GM21717 (cell line): ENCODE data around the gene FAM9A.
"Not testable (repeated sequence)": the region's sequence is repeated elsewhere in the genome, so short reads cannot be mapped to it uniquely, and the experiment has no call there.

Source experiments
- ATAC-seq: cut with Tn5 transposase; IDR thresholded peaks from one replicate; pipeline ENCODE4 v1.9.1; 2021; ENCODE audit warnings: mild to moderate bottlenecking, moderate library complexity; ENCODE audit not compliant: unreplicated experiment

Gene FAM9A

DNA sequence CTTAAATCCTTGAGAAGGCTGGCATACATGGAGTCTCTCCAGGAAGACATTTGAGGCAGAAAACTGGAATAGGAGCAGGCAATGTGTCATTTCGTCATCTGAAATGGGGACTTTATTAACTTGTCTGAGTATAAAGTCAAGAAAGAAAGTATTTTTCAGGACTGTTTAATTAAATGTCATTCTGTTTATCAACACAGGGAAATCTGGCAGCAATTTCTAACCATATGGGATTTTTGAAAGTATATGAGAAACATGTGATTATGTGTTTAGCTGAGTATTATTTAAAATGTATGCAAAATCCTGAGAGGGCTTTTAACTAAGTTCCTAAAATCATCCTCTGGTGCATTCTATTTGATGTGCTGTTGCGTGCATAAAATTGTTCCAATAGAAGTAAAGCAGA lies 3.9 kb upstream of the FAM9A start:
- no peak for ATAC-seq

DNA sequence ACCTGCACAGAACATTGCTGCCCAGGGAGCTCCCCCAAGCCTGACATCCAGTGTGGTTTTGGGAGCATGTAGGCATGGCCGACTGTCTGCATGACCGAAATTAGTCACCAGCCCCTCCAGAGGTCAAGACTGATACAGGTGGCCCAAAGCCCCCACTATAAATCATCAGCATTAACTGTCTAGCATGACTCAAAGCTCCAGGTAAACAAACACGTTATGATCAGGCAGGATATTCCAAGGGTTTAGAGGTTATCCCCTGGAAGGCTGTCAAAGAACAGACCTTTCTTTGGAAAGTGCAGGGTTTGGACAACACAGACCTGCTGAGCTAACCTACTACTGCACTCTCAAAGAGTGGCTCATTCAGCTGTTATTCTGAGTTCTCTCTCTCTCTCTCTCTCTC lies 2.1 kb upstream of the FAM9A start:
- no peak for ATAC-seq

DNA sequence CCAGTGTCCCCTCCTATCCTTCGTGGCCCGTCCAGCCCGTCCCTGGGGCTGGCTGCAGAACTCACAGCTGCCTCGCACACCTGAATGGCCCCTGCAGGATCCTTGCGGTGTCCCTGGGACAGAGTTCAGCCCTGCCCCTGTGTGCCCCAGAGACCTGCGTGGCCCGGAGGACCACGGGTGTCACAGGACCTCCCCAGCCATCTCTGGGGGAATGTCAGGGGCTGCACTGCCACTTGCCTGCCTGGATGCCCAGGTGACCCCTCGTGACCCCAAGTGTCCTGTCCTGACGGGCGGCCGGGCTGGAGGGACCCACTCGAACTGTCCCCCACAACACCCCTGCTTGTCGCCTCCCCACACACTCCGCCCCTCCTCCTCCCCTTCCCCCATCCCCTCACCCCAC lies 832 bp downstream of the FAM9A start:
- not testable (repeated sequence) for ATAC-seq

DNA sequence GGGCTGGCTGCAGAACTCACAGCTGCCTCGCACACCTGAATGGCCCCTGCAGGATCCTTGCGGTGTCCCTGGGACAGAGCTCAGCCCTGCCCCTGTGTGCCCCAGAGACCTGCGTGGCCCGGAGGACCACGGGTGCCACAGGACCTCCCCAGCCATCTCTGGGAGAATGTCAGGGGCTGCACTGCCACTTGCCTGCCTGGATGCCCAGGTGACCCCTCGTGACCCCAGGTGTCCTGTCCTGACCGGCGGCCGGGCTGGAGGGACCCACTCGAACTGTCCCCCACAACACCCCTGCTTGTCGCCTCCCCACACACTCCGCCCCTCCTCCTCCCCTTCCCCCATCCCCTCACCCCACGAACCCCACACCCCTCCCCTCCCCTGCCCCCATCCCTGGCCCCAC lies 1.9 kb downstream of the FAM9A start:
- not testable (repeated sequence) for ATAC-seq

DNA sequence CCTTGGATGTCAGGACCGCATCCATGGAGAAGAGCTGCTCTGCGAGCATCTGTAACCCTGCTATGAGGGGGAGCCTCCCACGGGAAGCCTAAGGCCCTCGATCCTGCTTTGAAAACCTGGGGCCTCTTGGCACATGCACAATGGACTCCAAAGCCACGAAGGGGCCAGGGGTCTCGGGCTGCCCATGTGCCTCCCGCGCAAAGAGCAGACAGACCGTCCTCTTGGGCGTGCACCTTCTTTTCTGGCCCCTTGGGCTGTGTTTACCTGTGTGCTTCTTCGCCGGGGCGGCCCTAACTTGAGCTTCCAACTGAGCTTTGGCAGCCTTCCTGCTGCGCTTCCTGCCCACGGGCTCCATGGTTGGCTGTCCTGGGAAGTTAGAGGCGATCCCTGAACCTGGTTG lies 2.5 kb downstream of the FAM9A start:
- not testable (repeated sequence) for ATAC-seq

DNA sequence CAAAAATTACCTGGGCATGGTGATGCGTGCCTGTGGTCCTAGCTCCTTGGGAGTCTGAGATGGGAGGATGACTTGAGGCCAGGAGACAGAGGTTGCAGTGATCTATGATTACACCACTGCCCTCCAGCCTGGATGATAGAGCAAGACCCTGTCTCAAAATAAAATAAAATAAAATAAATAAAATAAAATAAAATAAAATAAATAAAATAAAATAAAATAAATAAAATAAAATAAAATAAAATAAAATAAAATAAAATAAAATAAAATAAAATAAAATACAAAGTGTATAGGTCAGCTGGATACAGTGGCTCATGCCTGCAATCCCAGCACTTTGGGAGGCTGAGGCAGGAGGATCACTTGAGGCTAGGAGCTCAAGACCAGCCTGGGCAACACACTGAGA lies 14.1 kb downstream of the FAM9A start:
- ATAC-seq = not testable (repeated sequence)

DNA sequence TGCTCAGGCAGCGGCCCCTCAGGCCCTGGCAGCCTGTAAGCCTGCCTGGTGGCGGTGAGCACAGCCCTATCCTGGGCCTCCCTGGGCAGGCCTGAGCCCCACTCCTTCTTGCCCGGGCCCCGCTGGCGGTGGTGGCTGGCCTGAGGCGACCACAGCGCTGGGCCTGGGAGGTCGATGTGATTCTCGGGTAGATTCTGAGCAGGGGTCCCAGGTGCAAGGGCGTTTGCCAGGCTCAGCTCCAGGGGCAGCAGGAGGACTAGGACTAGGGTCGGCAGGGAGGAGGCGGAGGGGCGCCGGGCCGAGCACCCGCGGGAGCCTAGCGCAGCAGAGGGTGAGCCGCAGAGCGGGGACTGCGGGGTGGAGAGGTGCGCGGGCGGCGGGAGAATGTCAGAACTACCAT lies 17.0 kb downstream of the FAM9A start:
- ATAC-seq = no peak

DNA sequence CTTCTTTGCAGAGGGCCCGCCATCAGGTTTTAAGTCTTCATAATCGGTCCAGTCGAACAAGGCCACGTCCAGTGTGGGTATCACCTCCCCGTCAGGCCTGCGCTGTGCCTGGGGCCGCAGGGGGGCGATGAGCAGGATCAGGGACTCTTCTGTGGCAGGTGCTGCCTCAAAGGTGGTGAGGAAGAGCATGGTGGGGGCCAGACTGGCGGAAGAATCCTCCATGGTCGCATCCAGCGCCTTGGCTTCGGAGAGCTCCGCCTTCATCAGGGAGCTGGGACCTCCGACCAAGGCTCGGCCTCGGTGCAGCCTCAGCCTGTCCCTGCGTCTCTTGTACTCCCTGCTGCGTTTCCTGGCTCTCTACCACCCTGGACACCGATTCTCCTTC lies 17.5 kb downstream of the FAM9A start:
- ATAC-seq = no peak

DNA sequence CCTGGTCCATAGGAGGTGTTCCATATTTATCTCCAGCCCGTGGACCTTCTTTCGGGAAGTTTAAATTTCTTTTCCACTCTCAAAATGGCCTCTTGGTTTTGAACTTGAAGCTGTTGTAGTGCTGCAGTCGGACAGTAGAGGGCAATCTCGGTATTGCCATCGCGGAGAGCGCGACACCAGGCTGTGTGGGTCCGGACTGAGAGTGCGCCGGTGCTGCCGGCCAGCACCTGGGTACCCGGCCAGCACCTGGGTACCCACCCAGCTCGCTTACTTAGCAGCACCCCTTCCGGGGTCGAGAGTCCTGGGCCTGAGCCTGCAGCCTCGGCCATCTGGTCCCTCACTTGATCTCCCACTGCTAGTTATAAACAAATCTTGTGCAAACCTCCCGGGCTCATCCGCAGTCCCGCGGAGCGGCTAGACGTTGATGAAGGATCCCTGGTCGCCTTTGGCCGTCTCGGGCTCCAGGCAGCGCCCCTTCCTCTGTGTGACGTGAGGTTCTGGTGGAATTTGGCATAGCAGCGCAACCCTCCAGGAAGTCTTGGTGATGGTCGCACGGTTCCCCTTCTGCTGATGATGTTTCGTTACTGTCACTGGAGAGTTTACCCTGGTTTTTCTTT lies 18.0 kb downstream of the FAM9A start:
- ATAC-seq = peak; percentile 82

DNA sequence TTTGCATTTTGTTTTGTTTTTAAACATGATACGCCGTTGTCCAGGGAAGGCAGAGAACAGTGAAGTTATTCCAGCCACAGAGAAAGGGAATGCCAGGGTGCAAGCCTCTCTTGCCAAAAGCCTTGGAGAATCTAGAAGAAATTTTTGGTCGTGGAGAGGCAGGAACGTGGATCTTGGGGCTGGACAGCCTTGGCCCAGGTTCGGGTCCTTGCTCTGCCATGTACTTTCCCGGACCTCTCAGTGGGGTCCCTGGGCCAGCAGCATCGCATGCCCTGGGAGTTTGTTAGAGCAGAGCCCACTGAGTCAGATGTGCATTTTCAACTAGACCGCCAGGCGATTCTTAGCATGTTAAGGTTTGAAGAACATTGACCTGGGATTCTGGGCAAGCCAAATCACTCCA lies 18.6 kb downstream of the FAM9A start:
- no peak for ATAC-seq

DNA sequence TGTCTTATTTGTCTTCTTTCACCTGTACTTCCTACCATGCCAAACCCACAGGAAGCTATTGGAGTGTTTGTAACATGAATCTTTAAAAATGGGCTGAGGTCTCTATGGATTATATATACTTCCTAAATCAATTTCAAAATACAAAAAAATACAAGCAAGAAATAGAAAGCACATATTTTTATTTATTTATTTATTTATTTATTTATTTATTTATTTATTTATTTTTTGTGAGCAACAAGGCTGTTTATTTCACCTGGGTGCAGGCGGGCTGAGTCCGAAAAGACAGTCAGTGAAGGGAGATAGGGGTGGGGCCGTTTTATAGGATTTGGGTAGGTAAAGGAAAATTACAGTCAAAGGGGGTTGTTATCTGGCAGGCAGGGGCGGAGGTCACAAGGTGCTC lies 19.3 kb downstream of the FAM9A start:
- not testable (repeated sequence) for ATAC-seq

DNA sequence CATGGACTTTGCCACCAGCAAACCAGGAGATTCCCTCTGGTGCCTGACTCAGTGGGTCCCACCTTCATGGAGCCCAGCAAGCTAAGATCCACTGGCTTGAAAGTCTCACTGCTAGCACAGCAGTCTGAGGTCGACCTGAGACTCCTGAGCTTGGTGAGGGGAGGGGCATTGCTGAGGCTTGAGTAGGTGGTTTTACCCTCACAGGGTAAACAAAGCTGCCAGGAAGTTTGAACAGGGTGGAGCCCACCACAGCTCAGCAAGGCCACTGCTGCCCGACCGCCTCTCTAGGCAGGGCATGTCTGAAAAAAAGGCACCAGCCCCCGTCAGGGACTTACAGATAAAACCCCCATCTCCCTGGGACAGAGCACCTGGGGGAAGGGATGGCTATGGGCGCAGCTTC lies 28.1 kb downstream of the FAM9A start:
- ATAC-seq = no peak

DNA sequence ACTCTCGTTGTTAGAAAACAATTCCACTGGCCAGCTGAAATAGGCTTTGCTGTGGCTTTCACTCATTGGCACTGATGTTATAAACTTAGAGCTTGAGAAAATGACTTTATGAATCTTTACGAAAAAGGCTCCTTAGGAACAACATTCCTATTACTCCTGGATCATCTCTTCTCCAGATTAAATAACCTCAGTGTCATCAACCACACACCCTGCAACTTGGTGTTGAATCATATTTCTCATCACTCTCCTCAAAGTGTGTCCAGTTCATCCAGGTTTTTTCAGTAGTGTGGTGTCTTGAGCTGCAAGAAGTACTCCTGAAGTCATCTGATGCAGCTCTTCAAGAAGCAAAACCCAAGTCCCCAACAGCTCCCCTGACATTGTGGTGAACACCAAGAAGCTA lies 41.2 kb downstream of the FAM9A start:
- no peak for ATAC-seq

DNA sequence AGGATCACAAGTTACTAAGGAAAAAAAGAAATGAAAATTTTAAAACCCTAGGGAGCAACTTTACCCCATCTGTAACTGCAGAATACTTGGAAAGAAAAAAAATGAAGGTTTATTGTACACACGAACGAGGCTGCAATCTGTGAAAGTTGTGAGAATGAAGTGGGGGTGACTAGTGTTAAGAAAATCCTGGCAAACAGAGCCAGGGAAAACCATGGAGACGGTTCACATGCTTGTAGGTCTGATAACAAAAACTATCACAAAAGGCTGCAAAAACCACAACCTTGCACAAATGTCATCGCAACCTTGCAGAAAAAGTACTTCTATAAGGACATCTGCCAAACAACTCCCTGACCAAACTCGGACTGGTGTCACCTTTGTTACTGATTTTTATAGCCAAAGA lies 42.5 kb downstream of the FAM9A start:
- ATAC-seq = not testable (repeated sequence)

DNA sequence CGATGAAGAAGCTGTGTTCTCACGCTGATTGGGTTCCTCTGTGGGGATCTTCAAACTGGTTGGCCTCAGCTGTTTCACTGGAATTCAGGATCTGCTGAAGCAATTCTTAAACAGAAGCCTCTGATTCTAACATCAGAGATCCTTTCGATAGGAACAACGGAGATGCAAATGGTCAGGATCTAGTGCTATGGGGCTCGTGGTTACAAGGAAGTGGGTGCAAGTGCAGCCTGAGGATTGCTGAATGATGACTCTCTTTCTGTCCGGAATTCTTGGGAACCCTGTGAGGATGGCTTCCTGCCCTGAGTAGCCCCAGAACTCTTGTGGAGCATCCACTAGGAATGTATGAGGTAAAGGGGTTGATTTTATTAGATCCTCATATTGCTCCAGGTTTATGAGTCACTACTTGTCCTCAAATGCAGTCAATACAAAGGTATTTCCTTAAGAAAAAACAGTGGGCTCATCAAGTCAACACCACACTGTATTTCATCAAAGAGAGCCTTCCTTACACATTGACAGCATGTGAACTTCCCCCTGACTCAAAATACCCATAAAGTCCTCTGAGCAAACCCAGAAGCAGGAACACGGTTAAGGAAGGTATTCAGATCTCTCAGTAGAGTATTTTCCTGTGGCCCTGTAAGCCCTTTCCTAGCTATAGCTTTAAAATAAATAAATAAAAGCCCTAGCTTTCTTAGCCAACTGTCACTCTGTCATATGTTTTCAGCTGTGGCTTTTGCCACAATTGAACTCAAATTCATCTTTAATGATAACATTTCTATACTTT lies 43.4 kb downstream of the FAM9A start:
- ATAC-seq = not testable (repeated sequence)

DNA sequence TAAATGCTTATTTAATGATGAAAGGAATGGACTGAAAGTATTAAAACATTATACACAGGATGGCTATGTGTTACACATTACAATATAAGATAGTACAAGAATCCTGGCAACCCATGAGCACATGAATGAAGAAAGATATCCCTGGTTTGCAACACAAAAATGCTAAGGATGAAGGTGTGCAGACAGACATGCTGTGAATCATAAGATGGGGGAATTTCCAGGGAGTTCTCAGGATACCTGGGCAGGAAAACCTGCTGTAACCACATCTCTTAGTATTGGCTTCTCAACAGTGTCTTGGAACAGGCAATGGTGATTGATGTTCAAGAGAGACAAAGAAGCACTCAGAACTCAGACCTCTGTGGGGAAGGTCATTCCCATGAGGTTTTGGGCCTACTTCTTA lies 45.4 kb downstream of the FAM9A start:
- ATAC-seq = no peak

DNA sequence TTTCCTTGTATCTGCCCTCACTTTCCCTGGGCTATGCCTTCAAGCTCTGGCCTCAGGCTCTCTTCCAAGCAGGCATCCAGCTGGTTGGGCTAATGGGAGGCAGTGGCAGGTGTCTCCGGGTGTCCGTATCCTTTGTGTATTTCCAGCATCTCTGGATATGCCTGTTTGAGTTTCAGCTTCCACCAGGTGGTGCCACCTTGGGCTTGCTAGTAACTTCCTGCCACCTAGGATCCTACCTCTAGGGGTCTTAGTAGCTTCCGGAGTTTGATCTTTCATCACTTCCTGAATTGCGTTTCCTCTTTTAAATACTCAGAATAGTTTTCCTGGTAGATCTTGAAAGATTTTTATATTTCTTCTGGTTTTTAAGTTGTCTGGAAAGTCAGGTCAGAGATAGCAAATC lies 46.1 kb downstream of the FAM9A start:
- no peak for ATAC-seq

DNA sequence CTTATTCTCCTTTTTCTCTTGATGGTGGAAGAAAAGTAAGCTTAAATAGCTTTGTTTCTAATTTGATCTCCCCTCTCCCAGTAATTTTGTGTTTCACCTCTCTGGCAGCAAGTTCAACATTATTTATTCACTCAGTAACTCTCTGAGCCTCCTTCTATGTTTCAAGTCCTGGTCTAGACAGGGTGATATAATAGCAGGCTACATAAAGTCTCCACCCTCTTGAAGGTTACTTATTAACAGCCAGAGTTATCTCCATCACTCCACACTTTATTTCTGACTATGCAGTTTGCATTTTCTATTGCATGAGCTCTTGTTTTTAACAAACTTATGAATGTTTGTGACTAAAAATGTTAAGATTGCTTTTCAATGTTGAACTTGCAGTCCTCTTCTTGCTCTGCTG lies 51.5 kb downstream of the FAM9A start:
- no peak for ATAC-seq

DNA sequence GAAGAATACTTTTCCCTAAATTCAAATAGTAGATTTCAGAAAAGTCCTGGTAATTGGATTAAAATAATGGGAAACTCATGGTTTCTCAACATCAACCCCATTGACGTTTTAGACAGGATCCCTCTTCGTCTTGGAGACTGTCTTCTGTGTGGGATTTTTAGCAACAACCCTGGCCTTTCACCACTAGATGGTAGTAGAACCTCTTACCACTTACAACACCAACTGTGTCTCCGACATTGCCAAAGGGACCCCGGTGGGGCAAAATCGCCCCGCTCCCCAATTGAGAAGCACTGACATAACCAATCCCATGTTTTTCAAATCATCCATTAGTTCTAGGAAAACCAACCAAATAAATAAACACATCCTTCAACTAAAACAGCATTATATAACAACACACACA lies 52.3 kb downstream of the FAM9A start:
- ATAC-seq = no peak

DNA sequence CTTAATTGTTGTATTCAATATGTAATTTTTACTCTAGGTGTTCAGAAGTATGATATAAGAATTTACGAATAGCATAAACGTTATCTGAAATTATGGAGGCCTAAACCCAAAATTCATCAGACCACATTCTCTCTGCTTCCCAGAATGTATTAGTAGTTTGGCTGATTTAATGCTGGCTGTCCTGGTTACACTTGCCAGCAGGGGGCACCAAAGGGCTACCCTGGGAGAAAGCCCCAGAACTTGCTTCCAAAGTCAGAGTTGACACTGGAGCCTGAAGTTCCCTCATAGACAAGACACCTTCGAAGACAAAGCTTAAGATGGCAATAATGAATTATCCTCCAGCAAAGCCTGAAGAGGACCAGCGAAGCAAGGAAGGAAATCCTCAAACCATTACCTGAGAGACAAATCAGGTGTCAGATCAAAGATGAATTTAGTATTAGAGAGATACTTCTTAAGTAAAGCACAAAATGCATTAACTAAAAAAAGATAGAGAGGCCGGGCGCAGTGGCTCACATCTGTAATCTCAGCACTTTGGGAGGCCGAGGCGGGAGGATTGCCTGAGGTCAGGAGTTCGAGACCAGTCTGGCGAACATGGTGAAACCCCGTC lies 58.0 kb downstream of the FAM9A start:
- peak; percentile 62 for ATAC-seq

DNA sequence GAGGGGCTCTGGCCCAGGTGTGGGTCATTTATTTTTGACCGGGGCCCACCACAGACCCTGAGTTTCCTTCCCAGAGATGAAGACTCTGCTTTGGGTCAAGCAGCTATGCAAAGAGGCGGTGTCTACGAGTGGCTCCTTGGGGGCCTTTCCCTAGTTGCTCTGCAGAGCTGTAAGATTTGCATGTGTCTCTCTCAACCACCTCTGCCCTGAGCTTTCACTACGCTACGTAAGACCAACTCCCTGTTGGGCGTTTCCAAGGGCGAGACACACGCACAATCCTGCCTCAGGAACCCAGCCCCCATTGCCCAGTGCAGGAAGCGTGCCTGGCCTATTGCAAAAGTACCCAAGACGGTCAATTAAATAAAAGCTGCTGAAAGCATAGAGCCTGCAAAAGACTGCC lies 59.2 kb downstream of the FAM9A start:
- no peak for ATAC-seq
